ENCODE data around the gene HNRNPA1. TPM values are rescaled to one million over a fixed set of nuclear protein-coding genes. Genes with fewer than 3 reads are reported as not detected.

Gene HNRNPA1
- total and polyA plus RNA-seq, 9 of the 15 experiments (the other 6 are each of a cell fraction or from before 2014, with no cell fraction given) = 1,166 to 2,703 (median 1,815) TPM

DNA sequence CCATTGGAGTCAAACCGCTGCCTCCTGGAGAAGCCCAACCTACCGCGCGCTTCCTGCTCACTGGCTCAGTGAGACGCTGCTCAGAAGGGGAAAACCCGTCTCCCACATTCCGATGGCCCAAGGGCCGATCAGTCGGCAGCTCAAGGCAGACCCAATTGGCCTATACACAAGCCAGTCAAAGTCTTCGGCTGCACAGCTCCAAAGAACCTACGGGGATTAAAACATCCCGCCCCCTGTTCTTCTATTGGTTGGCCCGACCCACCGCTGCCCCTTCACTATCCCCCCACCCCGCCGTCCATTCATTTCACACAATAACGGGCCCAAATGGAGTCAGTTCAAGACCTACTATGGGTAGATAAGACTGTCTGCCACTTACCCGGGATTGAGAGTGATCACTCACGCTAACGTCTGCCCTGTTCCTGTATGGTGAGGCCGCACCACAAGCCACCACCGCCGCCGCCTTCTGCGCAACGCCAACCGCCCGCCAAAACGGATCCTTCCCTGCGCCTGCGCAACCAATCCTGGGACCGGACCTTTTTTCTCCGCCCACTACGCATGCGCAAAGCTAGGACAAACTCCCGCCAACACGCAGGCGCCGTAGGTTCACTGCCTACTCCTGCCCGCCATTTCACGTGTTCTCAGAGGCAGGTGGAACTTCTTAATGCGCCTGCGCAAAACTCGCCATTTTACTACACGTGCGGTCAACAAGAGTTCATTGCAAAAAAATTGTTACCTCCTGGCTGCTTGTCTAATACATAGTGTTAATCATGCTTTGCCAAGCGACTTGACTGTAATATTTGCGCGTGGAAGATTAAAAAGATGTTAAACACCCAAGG, 676 bp upstream of the HNRNPA1 start, which contains the start of gene CBX5 (continued):
- TF ChIP-seq ZNF253 (CRISPR knock-in tag; conservative IDR thresholded peaks at IDR 0.05) = no peak
- TF ChIP-seq NR1H2 (CRISPR knock-in tag; IDR thresholded peaks at IDR 0.05) = no peak
- TF ChIP-seq ARHGAP35 (IDR thresholded peaks at IDR 0.05; ENCODE audit: partially characterized antibody) = no peak
- peak; percentile 69 for TF ChIP-seq RBM25 (IDR thresholded peaks at IDR 0.05; ENCODE audit: low read depth, low read length, severe bottlenecking)
- TF ChIP-seq PREB (CRISPR knock-in tag; IDR thresholded peaks at IDR 0.05) = no peak
- TF ChIP-seq GABPA (tag; conservative IDR thresholded peaks at IDR 0.05; ENCODE audit: low read depth) = no peak
- TF ChIP-seq, protein P1, sequence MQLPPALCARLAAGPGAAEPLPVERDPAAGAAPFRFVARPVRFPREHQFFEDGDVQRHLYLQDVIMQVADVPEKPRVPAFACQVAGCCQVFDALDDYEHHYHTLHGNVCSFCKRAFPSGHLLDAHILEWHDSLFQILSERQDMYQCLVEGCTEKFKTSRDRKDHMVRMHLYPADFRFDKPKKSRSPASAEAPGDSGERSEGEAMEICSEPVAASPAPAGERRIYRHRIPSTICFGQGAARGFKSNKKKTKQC (CRISPR knock-in tag; IDR thresholded peaks at IDR 0.05) = no peak
- TF ChIP-seq MITF (IDR thresholded peaks at IDR 0.05) = no peak; the same call in 1 of the 2 replicates
- no peak for TF ChIP-seq U2AF1 (optimal IDR thresholded peaks at IDR 0.05; ENCODE audit: low read depth, low read length)
- peak; percentile 97 for TF ChIP-seq SUPT5H (IDR thresholded peaks at IDR 0.05)
- TF ChIP-seq ZNF75A (CRISPR knock-in tag; IDR thresholded peaks at IDR 0.05) = no peak
- peak; percentile 1; the same call in 1 of the 2 replicates for TF ChIP-seq TFE3 (CRISPR knock-in tag; IDR thresholded peaks at IDR 0.05)
- peak; percentile 97 for TF ChIP-seq ZKSCAN1 (IDR thresholded peaks at IDR 0.05; ENCODE audit: low read depth, low read length)
- peak; percentile 38 for TF ChIP-seq ZNF592 (IDR thresholded peaks at IDR 0.05)
- TF ChIP-seq, protein P2, sequence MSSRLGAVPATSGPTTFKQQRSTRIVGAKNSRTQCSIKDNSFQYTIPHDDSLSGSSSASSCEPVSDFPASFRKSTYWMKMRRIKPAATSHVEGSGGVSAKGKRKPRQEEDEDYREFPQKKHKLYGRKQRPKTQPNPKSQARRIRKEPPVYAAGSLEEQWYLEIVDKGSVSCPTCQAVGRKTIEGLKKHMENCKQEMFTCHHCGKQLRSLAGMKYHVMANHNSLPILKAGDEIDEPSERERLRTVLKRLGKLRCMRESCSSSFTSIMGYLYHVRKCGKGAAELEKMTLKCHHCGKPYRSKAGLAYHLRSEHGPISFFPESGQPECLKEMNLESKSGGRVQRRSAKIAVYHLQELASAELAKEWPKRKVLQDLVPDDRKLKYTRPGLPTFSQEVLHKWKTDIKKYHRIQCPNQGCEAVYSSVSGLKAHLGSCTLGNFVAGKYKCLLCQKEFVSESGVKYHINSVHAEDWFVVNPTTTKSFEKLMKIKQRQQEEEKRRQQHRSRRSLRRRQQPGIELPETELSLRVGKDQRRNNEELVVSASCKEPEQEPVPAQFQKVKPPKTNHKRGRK (tag; IDR thresholded peaks at IDR 0.05) = no peak
- no peak for TF ChIP-seq NR2C1 (IDR thresholded peaks at IDR 0.05)
- TF ChIP-seq NR2C1 (tag; IDR thresholded peaks at IDR 0.05) = peak; percentile 68

Measured in K562 (cell line).